Sigmoid colon (tissue), 7 donors: Measurements from ENCODE around the gene RHBDL1. TPM values are rescaled to one million over a fixed set of nuclear protein-coding genes. Genes with fewer than 3 reads are reported as not detected.

Experiments used
- DNase-seq: peaks from one replicate; pipeline ENCODE4 v3.0.0-alpha.2; 2019
- H3K27ac ChIP-seq, 4 donors: fragments of 200-600 bp; sonication (generic); one replicate each; pipeline ENCODE4 v1.5.1; 2016 to 2019; ENCODE audit warnings: mild to moderate bottlenecking in 1 of 4
- H3K27me3 ChIP-seq, 3 donors: fragments of 200-600 bp; sonication (generic); one replicate each; pipeline ENCODE4 v1.5.1; 2019; ENCODE audit warnings: mild to moderate bottlenecking in 1 of 3
- H3K36me3 ChIP-seq, 4 donors: fragments of 200-600 bp; sonication (generic); one replicate each; pipeline ENCODE4 v1.5.1; 2016 to 2019
- H3K4me1 ChIP-seq, 4 donors: fragments of 200-600 bp; sonication (generic); one replicate each; pipeline ENCODE4 v1.5.1; 2017 to 2019
- H3K4me3 ChIP-seq, 4 donors: fragments of 200-600 bp; sonication (generic); one replicate each; pipeline ENCODE4 v1.5.1; 2017 to 2019; ENCODE audit warnings: mild to moderate bottlenecking in 2 of 4, moderate library complexity in 1 of 4
- H3K9me3 ChIP-seq, 4 donors: fragments of 200-600 bp in 3 of 4; sonication (generic) in 3 of 4; one replicate each; pipeline versions ENCODE4 v1.5.1 to v1.6.1; 2013 to 2019
- EP300 ChIP-seq, 4 donors: sonication (generic); formaldehyde crosslinking; IDR thresholded peaks; one replicate each; pipeline ENCODE4 v1.6.1; 2017; ENCODE audit warnings: antibody characterized with exemption in 4 of 4
- POLR2A ChIP-seq, 2 donors: fragments of 450-650 bp; IDR thresholded peaks; one replicate each; pipeline ENCODE4 v1.6.1; 2016; ENCODE audit warnings: antibody characterized with exemption in 2 of 2, mild to moderate bottlenecking in 2 of 2, moderate library complexity in 2 of 2
- POLR2AphosphoS5 ChIP-seq, 4 donors: sonication (generic); formaldehyde crosslinking; IDR thresholded peaks; one replicate each; pipeline ENCODE4 v1.6.1; 2017; ENCODE audit warnings: antibody characterized with exemption in 4 of 4
- WGBS, 2 donors: extraction: QIAGEN DNeasy Blood & Tissue Kit; methylation state at CpG; one replicate each; pipeline ENCODE4 v1.1.7; 2013; 5-methylcytosine and 5-hydroxymethylcytosine counted together
- intact Hi-C: fragments of 100-400 bp; cut with DNase I; formaldehyde crosslinking; loops from one replicate; pipeline ENCODE4 v1.15.1; 2023
- polyA plus RNA-seq, 3 donors: library from polyadenylated mRNA; stranded (reverse); fragments of 200-250 nt; gene quantifications; one replicate each; pipeline ENCODE4 v1.2.3, GENCODE V29; 2013
- total RNA-seq, 4 donors: library from RNA; depleted of rRNA; stranded (reverse); fragments of >200 nt; gene quantifications; one replicate each; pipeline ENCODE4 v1.1.0, GENCODE V29; 2016
- TF ChIP-seq, protein P1 (sequence below), 4 experiments: fragments of 450-650 bp in 3 of 4; fragments of 200-600 bp in 1 of 4; IDR thresholded peaks; one replicate each; pipeline ENCODE4 v1.5.1; 2016 to 2019; ENCODE audit warnings: antibody characterized with exemption in 4 of 4, mild to moderate bottlenecking in 3 of 4, moderate library complexity in 2 of 4
- donor health status: healthy with polysubstance abuse.
- donor health status: Bipolar disorder and iron deficiency.
- donor health status: healthy.

Gene RHBDL1
- total and polyA plus RNA-seq, 7 donors = 0.46 to 6.1 (median 1.5) TPM; not detected in 2

GRCh38 chr16:666572-666971 lies 8.9 kb upstream of the RHBDL1 start:
- no peak overlapping the region for H3K4me3 ChIP-seq
- no peak for TF ChIP-seq POLR2AphosphoS5 (IDR thresholded peaks at IDR 0.05)
- TF ChIP-seq EP300 (IDR thresholded peaks at IDR 0.05) = no peak
- TF ChIP-seq POLR2A (IDR thresholded peaks at IDR 0.05) = no peak
- TF ChIP-seq, protein P1, sequence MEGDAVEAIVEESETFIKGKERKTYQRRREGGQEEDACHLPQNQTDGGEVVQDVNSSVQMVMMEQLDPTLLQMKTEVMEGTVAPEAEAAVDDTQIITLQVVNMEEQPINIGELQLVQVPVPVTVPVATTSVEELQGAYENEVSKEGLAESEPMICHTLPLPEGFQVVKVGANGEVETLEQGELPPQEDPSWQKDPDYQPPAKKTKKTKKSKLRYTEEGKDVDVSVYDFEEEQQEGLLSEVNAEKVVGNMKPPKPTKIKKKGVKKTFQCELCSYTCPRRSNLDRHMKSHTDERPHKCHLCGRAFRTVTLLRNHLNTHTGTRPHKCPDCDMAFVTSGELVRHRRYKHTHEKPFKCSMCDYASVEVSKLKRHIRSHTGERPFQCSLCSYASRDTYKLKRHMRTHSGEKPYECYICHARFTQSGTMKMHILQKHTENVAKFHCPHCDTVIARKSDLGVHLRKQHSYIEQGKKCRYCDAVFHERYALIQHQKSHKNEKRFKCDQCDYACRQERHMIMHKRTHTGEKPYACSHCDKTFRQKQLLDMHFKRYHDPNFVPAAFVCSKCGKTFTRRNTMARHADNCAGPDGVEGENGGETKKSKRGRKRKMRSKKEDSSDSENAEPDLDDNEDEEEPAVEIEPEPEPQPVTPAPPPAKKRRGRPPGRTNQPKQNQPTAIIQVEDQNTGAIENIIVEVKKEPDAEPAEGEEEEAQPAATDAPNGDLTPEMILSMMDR (IDR thresholded peaks at IDR 0.05) = no peak
- H3K4me1 ChIP-seq = peaks cover 0 to 28% (median 24%) of the 10 kb centered on the region in 4 donors
- H3K27ac ChIP-seq = no peak overlapping the region
- H3K36me3 ChIP-seq = peaks cover 17 to 22% (median 20%) of the 10 kb centered on the region in 4 donors
- intact Hi-C loops = loop anchor here (10.0 kb wide), 1 partner anchor 282 kb away; the partner anchor contains the start of gene PGAP6
- no peak for DNase-seq
- 87 to 91% methylated on average over 13 of the region's 13 CpGs for WGBS, 2 donors
- H3K9me3 ChIP-seq = no peaks in the 10 kb centered on the region
- no peaks in the 10 kb centered on the region for H3K27me3 ChIP-seq

GRCh38 chr16:667113-667779 lies 8.2 kb upstream of the RHBDL1 start:
- no peaks in the 10 kb centered on the region for H3K27me3 ChIP-seq
- intact Hi-C loops = loop anchor here (10.0 kb wide), 1 partner anchor 282 kb away; the partner anchor contains the start of gene PGAP6
- TF ChIP-seq, protein P1 (IDR thresholded peaks at IDR 0.05) = no peak
- TF ChIP-seq EP300 (IDR thresholded peaks at IDR 0.05) (no peak), POLR2A (IDR thresholded peaks at IDR 0.05) (no peak), POLR2AphosphoS5 (IDR thresholded peaks at IDR 0.05) (no peak)
- H3K4me3 ChIP-seq = peak overlapping the region in 2 of 4 donors; percentile 62 to 99
- peaks cover 0 to 28% (median 22%) of the 10 kb centered on the region in 4 donors for H3K4me1 ChIP-seq
- DNase-seq = no peak
- peak overlapping the region; percentile 82 to 94 (median 86) for H3K27ac ChIP-seq
- H3K36me3 ChIP-seq = peaks cover 24 to 29% (median 27%) of the 10 kb centered on the region in 4 donors
- WGBS, 2 donors = 79 to 87% methylated on average over 22 of the region's 22 CpGs
- H3K9me3 ChIP-seq = no peaks in the 10 kb centered on the region

DNA sequence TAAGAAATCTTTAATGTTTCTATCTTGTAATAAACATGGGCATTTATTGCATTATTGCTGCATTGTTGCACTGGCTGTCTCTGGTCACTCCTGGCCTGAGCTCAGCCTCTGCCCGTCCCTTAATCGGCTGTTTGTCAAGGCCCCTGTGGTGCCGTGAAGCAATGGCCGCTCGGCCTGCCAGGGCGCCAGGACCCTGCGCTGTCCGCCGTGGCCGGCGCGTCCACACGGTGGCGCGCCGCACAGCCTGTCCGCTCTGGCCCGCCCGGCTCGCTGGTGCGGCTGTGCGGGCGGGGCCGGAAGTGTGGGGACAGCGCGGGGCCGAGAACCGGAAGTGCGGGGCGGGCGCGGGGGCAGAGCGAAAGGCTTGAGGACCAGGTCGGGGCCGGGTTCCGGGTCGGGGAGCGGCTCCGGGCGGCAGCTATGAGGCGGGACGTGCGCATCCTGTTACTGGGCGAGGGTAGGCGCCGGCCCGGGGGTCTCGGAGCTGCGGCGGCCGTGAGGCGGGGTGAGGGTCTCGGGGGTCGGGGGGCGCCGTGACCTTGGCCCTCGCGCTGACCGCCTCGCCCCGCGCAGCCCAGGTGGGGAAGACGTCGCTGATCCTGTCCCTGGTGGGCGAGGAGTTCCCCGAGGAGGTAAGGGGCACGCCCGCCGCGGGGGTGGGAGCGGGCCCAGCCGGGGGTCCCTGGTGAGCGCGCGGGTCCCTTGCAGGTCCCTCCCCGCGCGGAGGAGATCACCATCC lies 7.5 kb upstream of the RHBDL1 start, which contains the start of gene RHOT2:
Gene RHOT2, plus strand, starts transcription at position 353 of the 739 bp plus-strand sequence. Its CDS starts 68 bp downstream, at position 421.
- H3K27me3 ChIP-seq = no peaks in the 10 kb centered on the region
- intact Hi-C loops = loop anchor here (10.0 kb wide), 1 partner anchor 283 kb away; the partner anchor contains the start of gene PGAP6
- WGBS, 2 donors = 1% methylated on average over 78 of the region's 78 CpGs

DNA sequence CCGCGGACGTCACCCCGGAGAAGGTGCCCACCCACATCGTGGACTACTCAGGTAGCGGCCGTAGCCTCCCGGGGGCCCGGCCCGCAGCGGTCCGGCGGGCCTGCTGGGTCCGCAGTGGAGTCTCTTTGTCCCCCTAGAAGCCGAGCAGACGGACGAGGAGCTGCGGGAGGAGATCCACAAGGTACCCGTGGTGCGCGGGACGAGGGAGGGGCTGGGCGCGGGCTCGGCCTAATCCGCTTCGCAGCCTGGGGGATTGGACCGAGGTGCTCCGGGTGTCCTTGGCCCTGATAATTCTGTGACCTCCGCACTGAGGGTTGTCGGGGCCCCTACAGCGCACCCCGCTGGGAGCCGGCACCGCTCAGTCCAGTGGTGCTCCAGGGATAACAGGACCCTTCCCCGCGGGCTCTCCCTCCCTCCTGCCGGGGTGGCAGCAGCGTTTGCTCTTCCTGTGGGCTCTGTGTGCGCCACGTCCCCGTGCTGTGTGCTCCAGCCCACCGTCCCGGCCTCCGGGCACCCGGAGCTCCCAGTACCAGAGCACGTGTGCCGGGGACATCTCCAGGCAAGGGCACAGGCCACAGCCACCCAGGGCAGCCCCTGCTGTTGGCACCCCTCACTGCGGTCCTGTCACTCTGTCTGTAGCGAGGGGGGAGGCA lies 6.8 kb upstream of the RHBDL1 start:
- intact Hi-C loops = loop anchor here (10.0 kb wide), 1 partner anchor 284 kb away; the partner anchor contains the start of gene PGAP6
- Histone ChIP-seq H3K4me1 (peaks cover 0 to 28% (median 22%) of the 10 kb centered on the region in 4 donors), H3K27ac (peak overlapping the region; percentile 82 to 94 (median 86)), H3K4me3 (peak overlapping the region; percentile 62 to 99 (median 86)), H3K27me3 (no peaks in the 10 kb centered on the region), H3K36me3 (peaks cover 33 to 43% (median 39%) of the 10 kb centered on the region in 4 donors), H3K9me3 (no peaks in the 10 kb centered on the region)
- TF ChIP-seq, protein P1 (IDR thresholded peaks at IDR 0.05) = no peak
- no peak for TF ChIP-seq POLR2A (IDR thresholded peaks at IDR 0.05)
- TF ChIP-seq EP300 (IDR thresholded peaks at IDR 0.05) = no peak
- no peak for TF ChIP-seq POLR2AphosphoS5 (IDR thresholded peaks at IDR 0.05)
- DNase-seq = no peak
- WGBS, 2 donors = 5 to 10% methylated on average over 50 of the region's 50 CpGs

More for the DNA sequence above, 7.5 kb upstream of the RHBDL1 start, which contains the start of gene RHOT2:
- TF ChIP-seq POLR2AphosphoS5 (IDR thresholded peaks at IDR 0.05) = peak; percentile 72 to 92 (median 81)
- TF ChIP-seq, protein P1 (IDR thresholded peaks at IDR 0.05) = peak; percentile 13 to 88 (median 38)
- peak in 1 of 2 donors; percentile 48 for TF ChIP-seq POLR2A (IDR thresholded peaks at IDR 0.05)
- TF ChIP-seq EP300 (IDR thresholded peaks at IDR 0.05) = no peak
- peak within 1 kb of the TSS; percentile 62 to 99 (median 86) for H3K4me3 ChIP-seq
- H3K9me3 ChIP-seq = no peaks in the 10 kb centered on the region
- H3K27ac ChIP-seq = peak within 1 kb of the TSS; percentile 82 to 94 (median 86)
- H3K4me1 ChIP-seq = peaks cover 0 to 28% (median 22%) of the 10 kb centered on the region in 4 donors
- DNase-seq = peak; percentile 96
- peaks cover 31 to 36% (median 34%) of the 10 kb centered on the region in 4 donors for H3K36me3 ChIP-seq
